ENCODE measurements around the gene DBNDD2.

DBNDD2 gene

GRCh38 chr20:45452772-45453691, 44.9 kb downstream of the DBNDD2 start:
- no peak for DNase-seq

DNA sequence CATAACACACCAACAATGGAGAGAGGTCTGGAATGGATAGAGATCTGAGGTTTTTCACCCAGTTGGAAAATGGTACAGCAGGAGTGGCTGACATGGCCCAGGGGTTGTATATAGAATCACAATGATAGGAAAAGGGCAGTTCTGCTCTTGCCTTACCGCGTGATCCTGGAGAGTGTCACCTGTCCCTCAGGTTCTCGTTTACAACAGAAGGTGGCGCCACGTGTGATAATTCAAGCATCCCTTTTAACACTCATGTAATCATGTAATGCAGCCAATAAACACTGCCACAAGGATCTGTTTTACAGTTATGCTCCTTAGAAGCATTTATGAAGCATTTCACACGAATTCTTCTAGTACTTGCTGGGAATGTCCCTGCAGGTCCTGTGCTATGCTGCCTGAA, 48.5 kb downstream of the DBNDD2 start:
- no peak for DNase-seq

DNA sequence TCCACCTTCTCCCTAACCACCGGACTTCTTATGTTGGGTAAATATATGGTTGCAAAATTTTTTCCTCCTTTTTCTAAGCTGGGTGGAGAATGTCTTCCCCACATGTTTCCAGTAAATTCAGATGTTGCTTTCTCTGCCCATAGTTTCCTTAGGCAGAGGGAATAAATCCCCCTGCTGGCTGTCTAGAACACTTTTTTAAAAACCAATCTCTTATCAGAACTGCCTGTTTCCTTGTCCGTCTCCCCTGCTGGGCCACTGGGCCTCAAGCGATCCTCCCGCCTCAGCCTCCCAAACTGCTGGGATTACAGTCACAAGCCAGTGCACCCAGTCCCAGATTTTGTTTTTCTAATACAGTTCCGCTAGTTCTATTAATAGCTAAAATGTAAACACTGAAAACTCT, 51.5 kb downstream of the DBNDD2 start:
- no peak for DNase-seq

Data from bone marrow (tissue), 2 donors.